Panc1 (cell line): Measurements from ENCODE around the gene CCBE1. TPM values are rescaled to one million over a fixed set of nuclear protein-coding genes. Genes with fewer than 3 reads are reported as not detected.

Experiments
- ATAC-seq: fragments of 200-7000 bp; cut with Tn5 transposase; 2 replicates; pipeline ENCODE4 v1.9.1; 2020; ENCODE audit warnings: mild to moderate bottlenecking, moderate library complexity
- BruUV-seq: library from RNA; stranded (reverse); fragments of 400-500 nt; replicated peaks from 2 replicates; lab custom pipeline; 2021; lab: Mats Ljungman, UMichigan
- CTCF ChIA-PET: fragments of 300-600 bp; sonication (Branson Sonifier 250); formaldehyde crosslinking; loops from one replicate; lab custom pipeline; 2022; ENCODE audit warnings: antibody characterized with exemption; lab: Charles Lee
- POLR2A ChIA-PET: fragments of 300-600 bp; sonication (Branson Sonifier 250); formaldehyde crosslinking; loops from one replicate; lab custom pipeline; 2022; ENCODE audit warnings: antibody characterized with exemption; lab: Charles Lee
- DNase-seq: peaks from one replicate; pipeline ENCODE4 v3.0.0-alpha.2; 2010; ENCODE audit warnings: low read depth, low spot score
- H3K27ac ChIP-seq: 2 replicates; pipeline ENCODE4 v1.5.1; 2011; ENCODE audit warnings: mild to moderate bottlenecking, low read length, inconsistent platforms
- H3K27me3 ChIP-seq: fragments of 200-500 bp; sonication (Bioruptor generic); 2 replicates; pipeline ENCODE4 v1.6.0; 2014; ENCODE audit warnings: low read length, inconsistent platforms; ENCODE audit not compliant: control insufficient read depth, insufficient read depth
- H3K36me3 ChIP-seq: fragments of 200-500 bp; sonication (Bioruptor generic); 2 replicates; pipeline ENCODE4 v1.5.1; 2014; ENCODE audit warnings: inconsistent platforms, mild to moderate bottlenecking, low read length, moderate library complexity; ENCODE audit not compliant: control insufficient read depth, insufficient read depth
- H3K4me1 ChIP-seq: 2 replicates; pipeline ENCODE4 v1.5.1; 2011; ENCODE audit warnings: inconsistent platforms, mild to moderate bottlenecking, low read length, moderate library complexity; ENCODE audit not compliant: control insufficient read depth, insufficient read depth
- H3K4me3 ChIP-seq, 2 experiments: 2 replicates each; pipeline ENCODE4 v1.5.1; 2011 to 2012; ENCODE audit warnings: low read depth in 2 of 2, low read length in 2 of 2, mild to moderate bottlenecking in 2 of 2, inconsistent platforms in 1 of 2, moderate library complexity in 1 of 2
- H3K9me3 ChIP-seq: fragments of 200-500 bp; sonication (Bioruptor generic); 2 replicates; pipeline ENCODE4 v1.5.1; 2014; ENCODE audit warnings: low read depth, mild to moderate bottlenecking, inconsistent platforms, low read length, moderate library complexity; ENCODE audit not compliant: control insufficient read depth, insufficient read depth
- CTCF ChIP-seq: fragments of 450-650 bp; IDR thresholded peaks from 2 replicates; pipeline ENCODE4 v1.5.1; 2017; ENCODE audit warnings: mild to moderate bottlenecking
- POLR2AphosphoS5 ChIP-seq: IDR thresholded peaks from 2 replicates; pipeline ENCODE4 v1.6.1; 2012; ENCODE audit warnings: mild to moderate bottlenecking, low read depth, low read length, moderate library complexity
- REST ChIP-seq, 2 experiments: IDR thresholded peaks; 2 replicates each; pipeline ENCODE4 v1.6.1; 2011 to 2012; ENCODE audit warnings: low read depth in 2 of 2, control low read depth in 1 of 2, low read length in 1 of 2, mild to moderate bottlenecking in 1 of 2, moderate library complexity in 1 of 2; ENCODE audit not compliant: insufficient read depth in 1 of 2
- SIN3A ChIP-seq: IDR thresholded peaks from 2 replicates; pipeline ENCODE4 v1.6.1; 2012; ENCODE audit warnings: low read depth, mild to moderate bottlenecking, low read length, moderate library complexity, borderline replicate concordance; ENCODE audit not compliant: insufficient read depth
- TCF7L2 ChIP-seq: IDR thresholded peaks from 2 replicates; pipeline ENCODE4 v1.6.1; 2011; ENCODE audit warnings: mild to moderate bottlenecking, low read depth, low read length, inconsistent platforms
- in situ Hi-C: cut with HindIII; loops from 2 replicates; pipeline ENCODE4 v1.10.0; 2016; ENCODE audit warnings: low sequenced_read_pairs, low pct_unique_long_range_greater_than_20kb
- intact Hi-C: fragments of 100-400 bp; cut with micrococcal nuclease; formaldehyde crosslinking; loops from one replicate; pipeline ENCODE4 v1.10.0; 2022; ENCODE audit not compliant: unreplicated experiment
- total RNA-seq: library from RNA; stranded (reverse); gene quantifications from one replicate; pipeline ENCODE4 v1.2.1, GENCODE V29; 2021; ENCODE audit not compliant: unreplicated experiment

CCBE1 gene
- total RNA-seq, 1 experiment from 2014 or later = 0.13 TPM

- DNase-seq (no peak), ATAC-seq (no peak)
- TF ChIP-seq CTCF (no peak), POLR2AphosphoS5 (no peak), SIN3A (no peak), TCF7L2 (no peak), REST (IDR thresholded peaks at IDR 0.05; ENCODE audit: insufficient read depth in 1 of 2, low read depth in 2 of 2, low read length in 1 of 2) (no peak)
- Histone ChIP-seq H3K9me3 (no peaks in the 10 kb centered on the region), H3K4me1 (no peaks in the 10 kb centered on the region), H3K4me3 (no peak overlapping the region), H3K27me3 (no peaks in the 10 kb centered on the region; the same call in 1 of the 2 replicates), H3K27ac (no peak overlapping the region), H3K36me3 (no peaks in the 10 kb centered on the region)
- CTCF ChIA-PET = no interaction called here
- intact Hi-C loops (no loop called here), in situ Hi-C loops (no loop called here)
- no TSS peak for BruUV-seq
- POLR2A ChIA-PET = no interaction called here
These were observed 277.0 kb downstream of the CCBE1 start for GRCh38 chr18:59420244-59420643.

GRCh38 chr18:59419386-59419785 is 277.8 kb downstream of the CCBE1 start:
- ChIA-PET CTCF (no interaction called here), POLR2A (no interaction called here)
- Histone ChIP-seq H3K4me1 (no peaks in the 10 kb centered on the region), H3K9me3 (no peaks in the 10 kb centered on the region), H3K27me3 (no peaks in the 10 kb centered on the region; the same call in 1 of the 2 replicates), H3K27ac (no peak overlapping the region), H3K4me3 (no peak overlapping the region), H3K36me3 (no peaks in the 10 kb centered on the region)
- TF ChIP-seq POLR2AphosphoS5 = no peak
- TF ChIP-seq REST (IDR thresholded peaks at IDR 0.05; ENCODE audit: insufficient read depth in 1 of 2, low read depth in 2 of 2, low read length in 1 of 2) = no peak
- no peak for TF ChIP-seq CTCF
- TF ChIP-seq SIN3A = no peak
- no peak for TF ChIP-seq TCF7L2
- intact Hi-C loops = no loop called here
- ATAC-seq (no peak), DNase-seq (no peak)
- no TSS peak for BruUV-seq
- in situ Hi-C loops = no loop called here
